ENCODE results near the gene FAM53A.
"Not testable (repeated sequence)": the region's sequence is repeated elsewhere in the genome, so short reads cannot be mapped to it uniquely, and the experiment has no call there.

FAM53A gene

GRCh38 chr4:1609901-1610790 is 74.0 kb downstream of the FAM53A start:
- Histone ChIP-seq H3K4me3 (ENCODE audit: low read depth, low read length) (no peak overlapping the region), H3K27me3 (ENCODE audit: insufficient read depth, low read length) (no peaks in the 10 kb centered on the region), H3K4me1 (ENCODE audit: control insufficient read depth, insufficient read depth, low read length, unreplicated experiment) (no peaks in the 10 kb centered on the region), H2AFZ (ENCODE audit: low read length, unreplicated experiment) (no peak overlapping the region), H3K27ac (ENCODE audit: low read depth, low read length) (no peak overlapping the region), H3K79me2 (ENCODE audit: control insufficient read depth, insufficient read depth, low read length, unreplicated experiment) (no peaks in the 10 kb centered on the region), H3K36me3 (ENCODE audit: insufficient read depth, low read length) (no peaks in the 10 kb centered on the region)

DNA sequence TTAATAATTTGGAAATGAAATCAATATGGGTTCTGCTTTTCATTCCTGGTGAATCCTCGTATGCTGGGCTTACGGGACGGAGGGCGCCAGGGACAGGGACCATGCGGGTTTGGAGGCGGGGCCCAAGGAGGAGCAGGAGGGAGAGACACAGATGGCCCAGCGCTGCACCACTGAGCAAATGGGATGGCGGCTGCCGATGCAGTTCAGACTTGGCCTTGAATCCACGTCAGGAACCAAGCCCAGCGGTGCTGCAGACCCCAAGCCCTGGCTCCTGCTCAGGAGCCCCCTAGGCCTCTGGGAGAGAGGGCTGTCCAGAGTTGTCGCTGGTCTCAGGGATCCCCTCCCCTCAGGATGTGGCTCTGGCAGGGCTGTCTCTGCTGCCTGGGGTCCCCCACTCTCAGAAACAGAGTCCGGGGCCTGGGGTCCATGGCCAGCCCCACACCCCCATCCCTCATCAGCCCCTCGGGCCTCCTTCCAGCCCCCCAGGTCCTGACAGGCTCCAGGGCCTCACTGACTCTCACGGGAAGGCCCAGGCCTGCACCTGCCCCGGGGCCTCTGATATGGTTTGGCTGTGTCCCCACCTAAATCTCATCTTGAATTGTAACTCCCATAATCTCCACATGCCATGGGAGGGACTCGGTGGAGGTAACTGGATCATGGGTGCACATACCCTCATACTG is 75.2 kb downstream of the FAM53A start:
- peaks cover 5% of the 10 kb centered on the region for H3K4me1 ChIP-seq (ENCODE audit: control insufficient read depth, insufficient read depth, low read length, unreplicated experiment)
- no peaks in the 10 kb centered on the region for H3K36me3 ChIP-seq (ENCODE audit: insufficient read depth, low read length)
- no peak overlapping the region for H2AFZ ChIP-seq (ENCODE audit: low read length, unreplicated experiment)
- no peak overlapping the region for H3K27ac ChIP-seq (ENCODE audit: low read depth, low read length)
- H3K27me3 ChIP-seq (ENCODE audit: insufficient read depth, low read length), result 0 out of 2 replicates have a peak, but pooled peaks cover 8% of the 10 kb centered on the region
- no peak overlapping the region for H3K4me3 ChIP-seq (ENCODE audit: low read depth, low read length)
- no peaks in the 10 kb centered on the region for H3K79me2 ChIP-seq (ENCODE audit: control insufficient read depth, insufficient read depth, low read length, unreplicated experiment)

DNA sequence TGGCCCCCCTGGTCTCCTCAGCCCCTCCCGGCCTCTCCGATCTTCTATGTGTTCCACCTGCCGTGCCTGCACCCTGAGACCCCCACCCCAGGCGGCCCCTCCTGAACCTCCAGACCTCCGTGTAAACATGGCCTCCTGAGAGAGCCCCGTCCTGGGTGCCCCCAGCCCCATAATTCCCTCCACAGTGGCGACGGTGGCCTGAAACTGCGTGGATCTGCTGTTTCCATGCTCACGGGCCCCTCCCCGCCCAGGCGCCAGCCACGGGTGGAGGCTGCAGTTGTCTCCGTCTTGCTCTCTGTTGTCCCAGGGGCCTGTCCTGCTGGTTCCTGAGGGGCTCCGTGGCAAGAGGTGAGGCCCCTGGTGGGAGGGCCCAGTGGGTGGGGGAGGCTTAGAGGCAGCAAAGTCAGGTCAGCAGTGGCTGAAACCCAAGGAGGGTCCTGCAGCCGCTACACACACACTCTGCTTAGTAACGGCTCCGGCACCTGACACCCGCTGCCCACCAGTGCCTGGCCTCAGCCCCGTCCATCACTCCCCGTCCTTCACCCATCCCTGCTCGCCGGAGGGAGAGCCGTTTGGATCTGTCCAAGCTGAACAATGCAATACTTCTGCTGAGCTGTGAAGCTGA is 75.8 kb downstream of the FAM53A start:
- Histone ChIP-seq H3K27ac (ENCODE audit: low read depth, low read length) (no peak overlapping the region), H3K36me3 (ENCODE audit: insufficient read depth, low read length) (no peaks in the 10 kb centered on the region), H3K27me3 (ENCODE audit: insufficient read depth, low read length) (0 out of 2 replicates have a peak, but pooled peaks cover 8% of the 10 kb centered on the region), H3K4me3 (ENCODE audit: low read depth, low read length) (no peak overlapping the region), H2AFZ (ENCODE audit: low read length, unreplicated experiment) (no peak overlapping the region), H3K79me2 (ENCODE audit: control insufficient read depth, insufficient read depth, low read length, unreplicated experiment) (no peaks in the 10 kb centered on the region), H3K4me1 (ENCODE audit: control insufficient read depth, insufficient read depth, low read length, unreplicated experiment) (peaks cover 10% of the 10 kb centered on the region)

DNA sequence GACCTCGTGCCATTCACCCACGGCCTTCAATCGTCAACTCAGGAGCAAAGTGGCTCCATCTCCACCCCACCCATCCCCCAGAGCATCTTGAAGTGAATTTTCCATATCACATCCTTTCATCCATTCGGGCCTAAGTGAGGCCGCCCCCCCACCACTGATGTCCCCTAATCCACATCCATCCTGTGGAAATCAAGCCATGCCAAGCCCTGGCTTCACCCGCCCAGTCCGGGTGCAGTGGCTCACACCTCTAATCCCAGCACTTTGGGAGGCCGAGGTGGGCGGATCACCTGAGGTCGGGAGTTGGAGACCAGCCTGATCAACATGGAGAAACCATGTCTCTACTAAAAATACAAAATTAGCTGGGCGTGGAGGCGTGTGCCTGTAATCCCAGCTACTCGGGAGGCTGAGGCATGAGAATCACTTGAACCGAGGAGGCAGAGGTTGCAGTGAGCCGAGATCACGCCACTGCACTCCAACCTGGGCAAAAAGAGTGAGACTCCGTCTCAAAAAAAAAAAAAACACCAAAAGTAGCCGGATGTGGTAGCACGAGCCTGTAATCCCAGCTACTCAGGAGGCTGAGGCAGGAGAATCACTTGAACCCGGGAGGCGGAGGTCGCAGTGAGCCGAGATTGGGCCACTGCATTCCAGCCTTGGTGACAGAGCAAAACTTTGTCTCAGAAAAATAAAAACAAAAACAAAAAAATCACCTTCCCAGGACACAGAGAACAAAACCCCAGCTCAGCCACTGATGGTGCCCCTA is 76.5 kb downstream of the FAM53A start:
- H3K36me3 ChIP-seq (ENCODE audit: insufficient read depth, low read length); H3K27me3 ChIP-seq (ENCODE audit: insufficient read depth, low read length); H2AFZ ChIP-seq (ENCODE audit: low read length, unreplicated experiment); H3K27ac ChIP-seq (ENCODE audit: low read depth, low read length); H3K4me3 ChIP-seq (ENCODE audit: low read depth, low read length); H3K79me2 ChIP-seq (ENCODE audit: control insufficient read depth, insufficient read depth, low read length, unreplicated experiment): not testable (repeated sequence)
- peaks cover 10% of the 10 kb centered on the region for H3K4me1 ChIP-seq (ENCODE audit: control insufficient read depth, insufficient read depth, low read length, unreplicated experiment)

GRCh38 chr4:1604706-1605205 is 79.4 kb downstream of the FAM53A start:
- H3K36me3 ChIP-seq (ENCODE audit: insufficient read depth, low read length), result no peaks in the 10 kb centered on the region
- no peaks in the 10 kb centered on the region for H3K79me2 ChIP-seq (ENCODE audit: control insufficient read depth, insufficient read depth, low read length, unreplicated experiment)
- 0 out of 2 replicates have a peak, but pooled peaks cover 8% of the 10 kb centered on the region for H3K27me3 ChIP-seq (ENCODE audit: insufficient read depth, low read length)
- no peak overlapping the region for H3K27ac ChIP-seq (ENCODE audit: low read depth, low read length)
- no peak overlapping the region for H3K4me3 ChIP-seq (ENCODE audit: low read depth, low read length)
- H2AFZ ChIP-seq (ENCODE audit: low read length, unreplicated experiment), result no peak overlapping the region
- peaks cover 10% of the 10 kb centered on the region for H3K4me1 ChIP-seq (ENCODE audit: control insufficient read depth, insufficient read depth, low read length, unreplicated experiment)

- Histone ChIP-seq H3K27ac (ENCODE audit: low read depth, low read length) (no peak overlapping the region), H3K4me1 (ENCODE audit: control insufficient read depth, insufficient read depth, low read length, unreplicated experiment) (peaks cover 10% of the 10 kb centered on the region), H3K27me3 (ENCODE audit: insufficient read depth, low read length) (0 out of 2 replicates have a peak, but pooled peaks cover 8% of the 10 kb centered on the region), H3K79me2 (ENCODE audit: control insufficient read depth, insufficient read depth, low read length, unreplicated experiment) (no peaks in the 10 kb centered on the region), H2AFZ (ENCODE audit: low read length, unreplicated experiment) (no peak overlapping the region), H3K4me3 (ENCODE audit: low read depth, low read length) (no peak overlapping the region), H3K36me3 (ENCODE audit: insufficient read depth, low read length) (no peaks in the 10 kb centered on the region)
Measured at GRCh38 chr4:1604181-1604705, 79.9 kb downstream of the FAM53A start.

- Histone ChIP-seq H2AFZ (ENCODE audit: low read length, unreplicated experiment) (no peak overlapping the region), H3K4me3 (ENCODE audit: low read depth, low read length) (no peak overlapping the region), H3K27ac (ENCODE audit: low read depth, low read length) (no peak overlapping the region), H3K79me2 (ENCODE audit: control insufficient read depth, insufficient read depth, low read length, unreplicated experiment) (no peaks in the 10 kb centered on the region), H3K27me3 (ENCODE audit: insufficient read depth, low read length) (0 out of 2 replicates have a peak, but pooled peaks cover 8% of the 10 kb centered on the region), H3K36me3 (ENCODE audit: insufficient read depth, low read length) (no peaks in the 10 kb centered on the region), H3K4me1 (ENCODE audit: control insufficient read depth, insufficient read depth, low read length, unreplicated experiment) (peaks cover 10% of the 10 kb centered on the region)
Measured at GRCh38 chr4:1603413-1604135, 80.5 kb downstream of the FAM53A start.

- Histone ChIP-seq H3K36me3 (ENCODE audit: insufficient read depth, low read length) (no peaks in the 10 kb centered on the region), H2AFZ (ENCODE audit: low read length, unreplicated experiment) (no peak overlapping the region), H3K27me3 (ENCODE audit: insufficient read depth, low read length) (0 out of 2 replicates have a peak, but pooled peaks cover 8% of the 10 kb centered on the region)
Measured at GRCh38 chr4:1602655-1603412, 81.3 kb downstream of the FAM53A start.

More at GRCh38 chr4:1602655-1603412, 81.3 kb downstream of the FAM53A start:
- Histone ChIP-seq H3K4me1 (ENCODE audit: control insufficient read depth, insufficient read depth, low read length, unreplicated experiment) (peaks cover 10% of the 10 kb centered on the region), H3K79me2 (ENCODE audit: control insufficient read depth, insufficient read depth, low read length, unreplicated experiment) (no peaks in the 10 kb centered on the region), H3K27ac (ENCODE audit: low read depth, low read length) (no peak overlapping the region), H3K4me3 (ENCODE audit: low read depth, low read length) (no peak overlapping the region)
